ENCODE measurements around the gene CPXM2.

GRCh38 chr10:123891144-123892071 lies at the start of gene CPXM2:
- TF ChIP-seq, protein P1, sequence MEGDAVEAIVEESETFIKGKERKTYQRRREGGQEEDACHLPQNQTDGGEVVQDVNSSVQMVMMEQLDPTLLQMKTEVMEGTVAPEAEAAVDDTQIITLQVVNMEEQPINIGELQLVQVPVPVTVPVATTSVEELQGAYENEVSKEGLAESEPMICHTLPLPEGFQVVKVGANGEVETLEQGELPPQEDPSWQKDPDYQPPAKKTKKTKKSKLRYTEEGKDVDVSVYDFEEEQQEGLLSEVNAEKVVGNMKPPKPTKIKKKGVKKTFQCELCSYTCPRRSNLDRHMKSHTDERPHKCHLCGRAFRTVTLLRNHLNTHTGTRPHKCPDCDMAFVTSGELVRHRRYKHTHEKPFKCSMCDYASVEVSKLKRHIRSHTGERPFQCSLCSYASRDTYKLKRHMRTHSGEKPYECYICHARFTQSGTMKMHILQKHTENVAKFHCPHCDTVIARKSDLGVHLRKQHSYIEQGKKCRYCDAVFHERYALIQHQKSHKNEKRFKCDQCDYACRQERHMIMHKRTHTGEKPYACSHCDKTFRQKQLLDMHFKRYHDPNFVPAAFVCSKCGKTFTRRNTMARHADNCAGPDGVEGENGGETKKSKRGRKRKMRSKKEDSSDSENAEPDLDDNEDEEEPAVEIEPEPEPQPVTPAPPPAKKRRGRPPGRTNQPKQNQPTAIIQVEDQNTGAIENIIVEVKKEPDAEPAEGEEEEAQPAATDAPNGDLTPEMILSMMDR (IDR thresholded peaks at IDR 0.05), result no peak
- no peak for TF ChIP-seq POLR2A (IDR thresholded peaks at IDR 0.05)
